Liver (tissue), 9 donors: ENCODE results near the gene LTO1. TPM values are rescaled to one million over a fixed set of nuclear protein-coding genes. Genes with fewer than 3 reads are reported as not detected.
"Not testable (repeated sequence)": the region's sequence is repeated elsewhere in the genome, so short reads cannot be mapped to it uniquely, and the experiment has no call there.

Experiments used
- DNase-seq: peaks from one replicate; pipeline ENCODE4 v3.0.0-alpha.2; 2017; ENCODE audit warnings: low spot score
- H3K27ac ChIP-seq, 2 donors: one replicate each; pipeline ENCODE4 v1.7.0; 2013; ENCODE audit warnings: inconsistent platforms in 2 of 2, low read length in 2 of 2, control low read depth in 1 of 2, low read depth in 1 of 2, mild to moderate bottlenecking in 1 of 2
- H3K27me3 ChIP-seq, 4 donors: one replicate each; pipeline versions ENCODE4 v1.6.1 to v1.7.0; 2013; ENCODE audit warnings: low read length in 3 of 4, inconsistent platforms in 1 of 4, mild to moderate bottlenecking in 1 of 4, moderate library complexity in 1 of 4; ENCODE audit not compliant: control insufficient read depth in 4 of 4, insufficient read depth in 4 of 4
- H3K36me3 ChIP-seq, 4 donors: one replicate each; pipeline versions ENCODE4 v1.6.1 to v1.7.0; 2013; ENCODE audit warnings: low read length in 3 of 4, mild to moderate bottlenecking in 3 of 4, low read depth in 1 of 4, moderate library complexity in 1 of 4; ENCODE audit not compliant: control insufficient read depth in 4 of 4, insufficient read depth in 3 of 4
- H3K4me1 ChIP-seq, 4 donors: one replicate each; pipeline versions ENCODE4 v1.6.1 to v1.7.0; 2013; ENCODE audit warnings: low read length in 3 of 4, mild to moderate bottlenecking in 3 of 4, moderate library complexity in 1 of 4; ENCODE audit not compliant: control insufficient read depth in 4 of 4, insufficient read depth in 4 of 4
- H3K4me3 ChIP-seq, 3 donors: one replicate each; pipeline versions ENCODE4 v1.6.1 to v1.7.0; 2013; ENCODE audit warnings: low read length in 3 of 3, control low read depth in 1 of 3, low read depth in 1 of 3, mild to moderate bottlenecking in 1 of 3
- H3K9ac ChIP-seq, 2 donors: one replicate each; pipeline ENCODE4 v1.7.0; 2013; ENCODE audit warnings: low read length in 2 of 2, mild to moderate bottlenecking in 2 of 2, moderate library complexity in 2 of 2, control low read depth in 1 of 2, low read depth in 1 of 2
- H3K9me3 ChIP-seq, 4 donors: one replicate each; pipeline versions ENCODE4 v1.6.1 to v1.7.0; 2013; ENCODE audit warnings: low read length in 3 of 4; ENCODE audit not compliant: control insufficient read depth in 4 of 4
- ATF3 ChIP-seq: IDR thresholded peaks from 2 replicates; pipeline ENCODE4 v1.6.1; 2016; ENCODE audit warnings: antibody characterized with exemption
- EGR1 ChIP-seq, 2 donors: IDR thresholded peaks; 2 replicates each; pipeline ENCODE4 v1.6.1; 2016 to 2018; ENCODE audit warnings: antibody characterized with exemption in 2 of 2, low read depth in 2 of 2
- FOXA1 ChIP-seq: IDR thresholded peaks from 2 replicates; pipeline ENCODE4 v1.6.1; 2016; ENCODE audit warnings: antibody characterized with exemption
- GABPA ChIP-seq, 2 donors: IDR thresholded peaks in 1 of 2; conservative IDR thresholded peaks in 1 of 2; 2 replicates each; pipeline ENCODE4 v1.6.1; 2016; ENCODE audit warnings: antibody characterized with exemption in 2 of 2, mild to moderate bottlenecking in 1 of 2, moderate library complexity in 1 of 2
- HNF4A ChIP-seq, 2 donors: conservative IDR thresholded peaks; 2 replicates each; pipeline ENCODE4 v1.6.1; 2016; ENCODE audit warnings: antibody characterized with exemption in 2 of 2, mild to moderate bottlenecking in 2 of 2
- HNF4G ChIP-seq: IDR thresholded peaks from 2 replicates; pipeline ENCODE4 v1.6.1; 2016; ENCODE audit warnings: antibody characterized with exemption
- JUND ChIP-seq, 2 donors: IDR thresholded peaks; 2 replicates each; pipeline ENCODE4 v1.6.1; 2016; ENCODE audit warnings: antibody characterized with exemption in 2 of 2
- MAX ChIP-seq: IDR thresholded peaks from 2 replicates; pipeline ENCODE4 v1.6.1; 2016; ENCODE audit warnings: antibody characterized with exemption
- NR2F2 ChIP-seq: IDR thresholded peaks from 2 replicates; pipeline ENCODE4 v1.6.1; 2016; ENCODE audit warnings: antibody characterized with exemption
- RAD21 ChIP-seq, 2 donors: IDR thresholded peaks; 2 replicates each; pipeline ENCODE4 v1.6.1; 2016; ENCODE audit warnings: antibody characterized with exemption in 2 of 2, mild to moderate bottlenecking in 2 of 2
- REST ChIP-seq: IDR thresholded peaks from 2 replicates; pipeline ENCODE4 v1.6.1; 2016; ENCODE audit warnings: antibody characterized with exemption, mild to moderate bottlenecking
- RXRA ChIP-seq, 2 donors: IDR thresholded peaks; 2 replicates each; pipeline ENCODE4 v1.6.1; 2017 to 2018; ENCODE audit warnings: antibody characterized with exemption in 2 of 2, mild to moderate bottlenecking in 1 of 2
- SP1 ChIP-seq: IDR thresholded peaks from 2 replicates; pipeline ENCODE4 v1.6.1; 2018; ENCODE audit warnings: antibody characterized with exemption, mild to moderate bottlenecking
- TAF1 ChIP-seq: conservative IDR thresholded peaks from 2 replicates; pipeline ENCODE4 v1.6.1; 2016; ENCODE audit warnings: antibody characterized with exemption, mild to moderate bottlenecking
- YY1 ChIP-seq: IDR thresholded peaks from 2 replicates; pipeline ENCODE4 v1.6.1; 2016; ENCODE audit warnings: antibody characterized with exemption, mild to moderate bottlenecking
- ZBTB33 ChIP-seq: IDR thresholded peaks from 2 replicates; pipeline ENCODE4 v1.6.1; 2016; ENCODE audit warnings: antibody characterized with exemption
- WGBS: extraction: QIAGEN DNeasy Blood & Tissue Kit; methylation state at CpG from one replicate; pipeline ENCODE4 v1.1.7; 2013; 5-methylcytosine and 5-hydroxymethylcytosine counted together
- polyA plus RNA-seq, 2 donors: library from polyadenylated mRNA; stranded (reverse) in 1 of 2; unstranded in 1 of 2; fragments of 200-250 nt in 1 of 2; fragments of >200 nt in 1 of 2; fragmentation: Nextera tagmentation in 1 of 2; extraction: Ambion mirVana in 1 of 2; gene quantifications; one replicate each; pipeline versions ENCODE4 v1.2.1 to v1.2.3, GENCODE V29; 2013 to 2015
- total RNA-seq, 2 donors: library from RNA; depleted of rRNA; stranded (reverse); fragments of >200 nt; gene quantifications; one replicate each; pipeline ENCODE4 v1.2.3, GENCODE V29; 2014
- donor health status: healthy.
- donor health status: healthy.
- donor health status: healthy.
- donor health status: healthy.
- donor health status: healthy.

The LTO1 gene
- total and polyA plus RNA-seq, 4 donors: 4.9 to 12.3 (median 7.3) TPM

GRCh38 chr11:69687969-69688771 lies 13.0 kb upstream of the LTO1 start:
- not testable (repeated sequence) for H3K9me3 ChIP-seq, H3K9ac ChIP-seq, H3K4me3 ChIP-seq, DNase-seq, H3K36me3 ChIP-seq, H3K27me3 ChIP-seq, H3K27ac ChIP-seq, H3K4me1 ChIP-seq
- WGBS: 62% methylated on average over 5 of the region's 5 CpGs
- TF ChIP-seq RXRA (IDR thresholded peaks at IDR 0.05): peak in 1 of 2 donors; percentile 47
- TF ChIP-seq JUND (IDR thresholded peaks at IDR 0.05): peak; percentile 48 to 52

- TF ChIP-seq HNF4A (conservative IDR thresholded peaks at IDR 0.05): no peak
- TF ChIP-seq RAD21 (IDR thresholded peaks at IDR 0.05): no peak
- TF ChIP-seq EGR1 (IDR thresholded peaks at IDR 0.05; ENCODE audit: low read depth in 2 of 2): no peak
- TF ChIP-seq YY1: no peak
- TF ChIP-seq ZBTB33: no peak
- no peak for TF ChIP-seq JUND (IDR thresholded peaks at IDR 0.05)
- TF ChIP-seq GABPA (IDR thresholded peaks at IDR 0.05 in 1 of 2, conservative IDR thresholded peaks at IDR 0.05 in 1 of 2): no peak
- no peak for TF ChIP-seq HNF4G
- no peak for TF ChIP-seq TAF1
- TF ChIP-seq REST: no peak
- TF ChIP-seq FOXA1: no peak
- no peak overlapping the region for H3K4me3 ChIP-seq
- H3K27ac ChIP-seq: no peak overlapping the region
- H3K4me1 ChIP-seq: peaks cover 0 to 4% (median 0%) of the 10 kb centered on the region in 4 donors
- WGBS: 90% methylated on average over 8 of the region's 8 CpGs
- H3K9me3 ChIP-seq: no peaks in the 10 kb centered on the region
- no peaks in the 10 kb centered on the region for H3K36me3 ChIP-seq
- no peaks in the 10 kb centered on the region for H3K27me3 ChIP-seq
- no peak overlapping the region for H3K9ac ChIP-seq
- DNase-seq: no peak
These were observed 11.7 kb upstream of the LTO1 start for GRCh38 chr11:69686856-69687255.

GRCh38 chr11:69686452-69686851 lies 11.3 kb upstream of the LTO1 start:
- Histone ChIP-seq H3K9me3 (no peaks in the 10 kb centered on the region), H3K27ac (no peak overlapping the region), H3K36me3 (no peaks in the 10 kb centered on the region), H3K4me1 (peaks cover 0 to 4% (median 0%) of the 10 kb centered on the region in 4 donors), H3K27me3 (no peaks in the 10 kb centered on the region), H3K9ac (no peak overlapping the region), H3K4me3 (no peak overlapping the region)
- no peak for DNase-seq
- TF ChIP-seq MAX (no peak), HNF4A (conservative IDR thresholded peaks at IDR 0.05) (no peak), ATF3 (no peak), NR2F2 (no peak), RXRA (IDR thresholded peaks at IDR 0.05) (no peak), YY1 (no peak), SP1 (no peak), ZBTB33 (no peak)
- WGBS: 91% methylated on average over 13 of the region's 13 CpGs
